GM21529 (cell line): ENCODE results near the gene C22orf23.

ENCODE experiments used
- ATAC-seq: cut with Tn5 transposase; IDR thresholded peaks from one replicate; pipeline ENCODE4 v1.9.1; 2021; ENCODE audit not compliant: unreplicated experiment

The C22orf23 gene

GRCh38 chr22:37953437-37954179, at the start of gene C22orf23, which contains the start of gene POLR2F:
C22orf23 (minus strand) TSS chr22:37953601; CDS start chr22:37953149, 452 bp downstream.
POLR2F (plus strand) TSS chr22:37953699; CDS start chr22:37953788, 89 bp downstream.
- ATAC-seq = peak; percentile 83

GRCh38 chr22:37999640-38000272, 46.4 kb upstream of the C22orf23 start:
- no peak for ATAC-seq

- ATAC-seq = no peak
These were observed 45.8 kb upstream of the C22orf23 start for GRCh38 chr22:37999236-37999635.

DNA sequence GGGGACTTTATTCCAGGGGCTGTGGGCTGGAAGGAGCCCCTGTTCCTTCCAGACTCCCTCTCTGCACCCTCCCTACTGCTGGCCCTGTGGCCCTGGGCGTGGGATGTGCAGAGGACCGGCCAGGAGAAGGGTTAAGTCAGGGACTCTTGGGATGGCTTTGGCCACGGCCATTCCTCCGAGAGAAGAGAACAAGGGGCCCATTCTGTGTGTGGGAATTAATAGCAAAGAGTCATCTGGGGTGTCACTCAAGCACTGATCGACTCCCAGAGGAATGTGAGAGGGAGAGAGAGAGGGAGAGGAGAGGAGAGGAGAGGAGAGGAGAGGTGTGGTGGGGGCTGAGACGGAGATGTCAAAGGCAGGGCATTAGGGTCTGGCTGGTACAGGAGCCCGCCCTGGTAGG, 45.1 kb upstream of the C22orf23 start:
- no peak for ATAC-seq

- ATAC-seq = no peak
These were observed 43.3 kb upstream of the C22orf23 start for GRCh38 chr22:37996515-37997246.

- no peak for ATAC-seq
These were observed 42.7 kb upstream of the C22orf23 start for GRCh38 chr22:37996079-37996478.

GRCh38 chr22:37995460-37995859, 42.1 kb upstream of the C22orf23 start:
- ATAC-seq = no peak

GRCh38 chr22:37994982-37995381, 41.6 kb upstream of the C22orf23 start:
- no peak for ATAC-seq

DNA sequence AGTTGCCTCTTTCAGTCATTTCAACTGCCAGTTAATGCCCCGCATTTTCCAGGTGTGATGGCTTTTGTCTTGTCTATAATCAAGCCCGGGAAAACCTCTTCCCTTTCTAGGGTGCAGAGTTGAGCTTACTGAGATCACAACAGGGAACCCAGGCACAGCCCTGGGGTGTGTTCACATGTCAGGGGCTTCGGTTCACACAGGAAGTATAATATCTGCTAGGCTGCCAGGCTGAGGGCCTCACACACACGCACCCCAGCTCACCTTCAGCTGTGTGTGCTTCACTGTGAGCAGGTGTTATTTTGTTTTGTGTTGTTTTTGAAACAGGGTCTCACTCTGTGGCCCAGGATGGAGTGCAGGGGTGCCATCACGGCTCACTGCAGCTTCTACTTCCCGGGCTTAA, 40.6 kb upstream of the C22orf23 start:
- no peak for ATAC-seq

DNA sequence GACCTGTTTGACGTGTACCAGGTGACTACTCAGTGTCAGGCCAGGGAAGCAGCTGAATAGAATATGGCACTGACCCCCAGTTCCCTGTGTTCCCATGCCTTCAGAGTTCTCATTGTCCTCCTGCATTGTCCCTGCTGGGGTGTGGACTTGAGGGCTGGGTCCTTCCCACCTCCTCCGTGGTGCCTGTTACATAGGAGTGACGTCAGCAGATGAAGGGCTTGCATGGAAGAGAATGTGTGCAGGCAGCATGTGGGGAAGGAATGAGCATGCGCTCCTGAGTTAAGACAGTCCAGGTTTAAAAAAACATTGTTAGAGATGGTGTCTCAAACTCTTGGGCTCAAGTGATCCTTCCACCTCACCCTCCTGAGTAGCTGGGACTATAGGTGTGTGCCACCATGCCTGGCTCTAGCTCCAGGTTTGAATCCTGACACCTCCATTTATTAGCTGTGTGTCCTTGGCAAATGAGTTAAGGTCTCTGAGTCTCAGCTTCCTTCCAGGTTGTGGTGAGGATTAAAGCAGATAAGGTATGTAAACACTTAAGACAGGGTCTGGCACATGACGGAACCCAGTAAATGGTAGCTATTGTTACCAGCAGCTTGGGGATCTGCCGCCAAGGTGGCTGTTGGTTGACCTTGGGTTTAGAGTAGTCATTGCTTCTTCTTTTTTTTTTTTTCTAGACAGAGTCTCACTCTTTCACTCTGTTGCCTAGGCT, 38.5 kb upstream of the C22orf23 start:
- no peak for ATAC-seq

DNA sequence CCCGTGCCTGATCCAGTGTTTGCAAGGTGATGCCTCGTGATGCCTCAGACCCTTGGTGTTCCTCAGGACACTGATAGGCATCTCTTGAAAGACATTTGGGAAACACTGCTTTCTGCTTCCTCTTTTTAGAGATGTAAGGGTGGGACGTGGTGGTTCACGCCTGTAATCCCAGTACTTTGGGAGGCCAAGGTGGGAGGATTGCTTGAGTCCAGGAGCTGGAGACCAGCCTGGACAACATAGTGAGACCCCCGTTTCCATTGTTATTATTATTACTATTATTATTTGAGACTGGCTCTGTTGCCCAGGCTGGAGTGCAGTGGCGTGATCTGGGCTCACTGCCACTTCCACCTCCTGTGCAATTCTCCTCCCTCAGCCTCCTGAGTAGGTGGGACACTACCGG, 37.5 kb upstream of the C22orf23 start:
- ATAC-seq = no peak

DNA sequence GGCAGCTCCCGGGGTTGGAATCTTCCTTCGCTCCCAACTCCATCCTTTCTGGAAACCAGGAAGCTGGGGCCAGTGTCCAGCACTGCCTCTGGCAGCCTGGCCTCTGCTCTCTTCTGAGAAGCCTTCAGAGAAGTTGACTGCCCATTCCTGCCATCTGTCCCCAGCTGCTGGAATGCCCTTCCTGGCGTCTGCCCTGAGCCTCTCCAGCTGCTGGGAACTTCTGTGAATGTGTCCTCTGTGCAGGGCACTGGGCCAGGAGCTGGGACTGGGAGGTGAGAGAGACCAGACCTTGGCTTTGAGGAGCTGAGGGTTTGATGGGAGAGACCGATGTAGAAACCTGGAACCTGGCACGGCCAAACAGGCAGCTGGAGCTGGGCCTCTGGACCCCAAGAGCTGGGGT, 36.9 kb upstream of the C22orf23 start:
- no peak for ATAC-seq

- ATAC-seq = no peak
These were observed 36.0 kb upstream of the C22orf23 start for GRCh38 chr22:37989146-37990045.

GRCh38 chr22:37986371-37986770, 33.0 kb upstream of the C22orf23 start:
- no peak for ATAC-seq

DNA sequence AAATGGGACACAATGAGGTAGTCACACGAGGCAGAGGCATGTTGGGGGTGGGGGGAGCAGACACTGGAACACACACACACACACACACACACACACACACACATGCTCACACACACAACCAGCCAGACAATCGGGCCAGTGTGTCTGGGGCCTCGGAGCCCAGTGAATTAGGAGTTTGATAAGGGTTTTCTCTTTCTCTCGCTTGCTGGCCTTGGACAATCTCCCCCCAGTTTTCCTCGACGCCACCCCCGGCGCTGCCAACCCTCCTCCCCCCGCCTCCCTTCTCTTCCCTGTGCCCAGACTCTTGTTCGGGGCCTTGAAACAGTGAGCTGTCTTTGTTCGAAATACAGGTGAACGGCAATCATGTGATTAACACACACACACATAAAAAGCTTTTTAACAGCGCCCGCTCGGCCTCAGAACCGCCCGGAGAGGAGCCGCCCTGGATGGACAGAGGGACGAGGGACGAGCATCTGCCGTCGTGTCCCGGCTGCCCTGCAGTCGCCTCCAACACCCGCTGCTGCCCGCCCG, 32.4 kb upstream of the C22orf23 start:
- ATAC-seq = no peak

- ATAC-seq = no peak
These were observed 31.7 kb upstream of the C22orf23 start for GRCh38 chr22:37985050-37985585.

- ATAC-seq = no peak
These were observed 30.7 kb upstream of the C22orf23 start, which contains the start of gene SOX10 for GRCh38 chr22:37983860-37984791. SOX10 (minus strand) TSS chr22:37984555; CDS start chr22:37983784, 771 bp downstream.
